Bronchial epithelial cell (primary cell): ENCODE measurements around the gene DMD. TPM values are rescaled to one million over a fixed set of nuclear protein-coding genes. Genes with fewer than 3 reads are reported as not detected.

Source experiments
- DNase-seq: peaks from one replicate; pipeline ENCODE4 v3.0.0-alpha.2; 2010; ENCODE audit warnings: low read depth
- FAIRE-seq: peaks from 2 replicates; lab custom pipeline; 2011; peaks lifted over from hg19 to GRCh38; lab: Jason Lieb, UNC
- H3K27me3 ChIP-seq: 2 replicates; pipeline ENCODE4 v1.5.1; 2011; ENCODE audit warnings: low read length; ENCODE audit not compliant: control insufficient read depth, insufficient read depth
- H3K36me3 ChIP-seq: 2 replicates; pipeline ENCODE4 v1.5.1; 2011; ENCODE audit warnings: low read length; ENCODE audit not compliant: control insufficient read depth, insufficient read depth
- H3K4me3 ChIP-seq: 2 replicates; pipeline ENCODE4 v1.5.1; 2011; ENCODE audit warnings: mild to moderate bottlenecking, low read depth, low read length, control low read depth
- total RNA-seq: library from RNA; depleted of rRNA; stranded (reverse); fragments of >200 nt; gene quantifications from 2 replicates; pipeline ENCODE4 v1.2.1, GENCODE V29; 2014
- TF ChIP-seq, protein P1 (sequence below): IDR thresholded peaks from 2 replicates; pipeline ENCODE4 v1.5.1; 2011; ENCODE audit warnings: mild to moderate bottlenecking, moderate library complexity, low read length, control low read depth, inconsistent platforms; ENCODE audit not compliant: insufficient read depth, severe bottlenecking

DMD gene
- total RNA-seq, 1 donor from 2014 or later: 4.5 TPM

DNA sequence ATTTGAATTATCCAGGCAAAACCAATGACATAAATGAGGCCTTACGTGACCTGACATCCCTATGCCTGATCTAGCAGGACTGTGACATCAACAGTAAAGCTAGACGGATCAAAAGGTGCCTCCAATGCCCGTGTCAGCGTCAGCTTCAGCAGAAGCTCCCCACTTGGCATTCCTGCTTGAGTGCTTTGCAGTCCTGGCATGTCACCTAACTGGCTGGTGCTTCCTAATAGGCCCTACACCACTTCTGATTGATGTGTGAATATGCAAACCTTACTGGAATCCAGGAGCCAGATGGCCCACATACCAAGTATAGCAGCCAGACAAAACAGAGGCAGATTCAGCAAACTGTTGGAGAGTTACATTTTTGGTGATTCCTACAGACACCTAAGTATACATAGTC lies 224.2 kb downstream of the DMD start:
- no peak for DNase-seq
- Histone ChIP-seq H3K36me3 (no peaks in the 10 kb centered on the region), H3K27me3 (no peaks in the 10 kb centered on the region), H3K4me3 (no peak overlapping the region)
- TF ChIP-seq, protein P1, sequence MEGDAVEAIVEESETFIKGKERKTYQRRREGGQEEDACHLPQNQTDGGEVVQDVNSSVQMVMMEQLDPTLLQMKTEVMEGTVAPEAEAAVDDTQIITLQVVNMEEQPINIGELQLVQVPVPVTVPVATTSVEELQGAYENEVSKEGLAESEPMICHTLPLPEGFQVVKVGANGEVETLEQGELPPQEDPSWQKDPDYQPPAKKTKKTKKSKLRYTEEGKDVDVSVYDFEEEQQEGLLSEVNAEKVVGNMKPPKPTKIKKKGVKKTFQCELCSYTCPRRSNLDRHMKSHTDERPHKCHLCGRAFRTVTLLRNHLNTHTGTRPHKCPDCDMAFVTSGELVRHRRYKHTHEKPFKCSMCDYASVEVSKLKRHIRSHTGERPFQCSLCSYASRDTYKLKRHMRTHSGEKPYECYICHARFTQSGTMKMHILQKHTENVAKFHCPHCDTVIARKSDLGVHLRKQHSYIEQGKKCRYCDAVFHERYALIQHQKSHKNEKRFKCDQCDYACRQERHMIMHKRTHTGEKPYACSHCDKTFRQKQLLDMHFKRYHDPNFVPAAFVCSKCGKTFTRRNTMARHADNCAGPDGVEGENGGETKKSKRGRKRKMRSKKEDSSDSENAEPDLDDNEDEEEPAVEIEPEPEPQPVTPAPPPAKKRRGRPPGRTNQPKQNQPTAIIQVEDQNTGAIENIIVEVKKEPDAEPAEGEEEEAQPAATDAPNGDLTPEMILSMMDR: no peak
- peak; percentile 76 for FAIRE-seq

DNA sequence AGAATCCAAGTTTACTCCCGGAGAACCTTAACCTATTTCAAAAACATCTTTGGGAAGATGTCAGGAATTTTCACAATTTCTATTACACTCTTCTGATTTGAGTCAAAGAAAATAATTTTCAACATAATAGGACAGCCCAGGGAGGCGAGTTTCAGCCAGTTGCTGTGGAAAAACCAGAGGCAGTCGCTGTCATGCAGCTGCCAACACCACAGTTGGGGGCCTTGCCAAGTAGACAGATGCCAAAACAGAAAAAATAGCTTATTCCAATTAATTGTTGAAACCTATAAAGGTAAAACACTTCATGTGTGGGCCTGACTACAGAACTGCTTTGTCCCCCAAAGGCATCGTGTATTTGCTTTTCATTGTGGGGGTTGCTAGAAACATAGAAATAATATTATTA lies 225.8 kb downstream of the DMD start:
- Histone ChIP-seq H3K36me3 (no peaks in the 10 kb centered on the region), H3K27me3 (no peaks in the 10 kb centered on the region), H3K4me3 (no peak overlapping the region)
- TF ChIP-seq, protein P1: no peak
- no peak for FAIRE-seq
- DNase-seq: no peak

DNA sequence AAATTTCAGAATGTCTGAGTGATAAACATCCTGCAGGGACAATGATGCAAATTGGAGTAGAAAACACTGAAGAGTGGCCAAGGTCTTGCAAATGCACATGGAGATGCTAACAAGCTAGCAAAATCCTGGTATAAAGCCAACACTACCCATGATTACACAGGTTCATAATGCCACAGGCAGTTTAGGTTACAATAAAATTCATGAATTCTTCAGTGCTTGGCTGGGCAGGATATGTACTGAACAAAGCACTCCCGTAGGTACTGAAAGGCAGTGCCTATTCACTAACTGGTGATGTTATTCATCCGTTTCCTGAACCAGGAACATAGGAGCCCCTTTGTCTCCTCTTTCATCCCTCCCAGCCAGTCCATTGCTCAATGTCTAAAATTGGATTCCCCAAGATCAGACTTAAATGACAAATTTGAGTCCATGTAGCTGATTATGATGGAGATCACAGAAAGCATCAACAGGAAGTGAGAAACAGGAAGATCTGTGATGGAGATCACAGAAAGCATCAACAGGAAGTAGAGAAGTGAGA lies 244.5 kb downstream of the DMD start:
- FAIRE-seq (no peak), DNase-seq (no peak)
- TF ChIP-seq, protein P1: no peak
- H3K27me3 ChIP-seq: no peaks in the 10 kb centered on the region
- no peak overlapping the region for H3K4me3 ChIP-seq
- no peaks in the 10 kb centered on the region for H3K36me3 ChIP-seq

DNA sequence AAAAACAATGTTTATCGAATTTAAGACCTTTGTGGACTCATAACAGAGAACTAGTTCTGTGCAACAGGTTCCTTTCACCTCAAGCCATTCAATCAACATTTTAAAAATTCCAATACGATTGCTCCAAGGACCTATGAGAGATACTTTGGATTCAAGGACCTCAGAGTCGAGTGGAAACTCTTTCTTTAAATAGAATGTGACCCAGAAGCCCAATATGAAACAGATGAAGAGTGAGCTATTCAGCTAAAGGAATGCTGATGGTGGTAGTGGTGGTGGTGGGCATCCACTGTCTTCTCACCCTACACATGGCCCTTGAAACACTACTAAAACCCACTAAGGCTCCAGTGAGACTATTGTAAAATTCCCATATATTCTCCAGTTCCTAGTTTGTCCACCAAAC lies 257.2 kb downstream of the DMD start:
- TF ChIP-seq, protein P1: no peak
- no peak for DNase-seq
- H3K36me3 ChIP-seq: no peaks in the 10 kb centered on the region

DNA sequence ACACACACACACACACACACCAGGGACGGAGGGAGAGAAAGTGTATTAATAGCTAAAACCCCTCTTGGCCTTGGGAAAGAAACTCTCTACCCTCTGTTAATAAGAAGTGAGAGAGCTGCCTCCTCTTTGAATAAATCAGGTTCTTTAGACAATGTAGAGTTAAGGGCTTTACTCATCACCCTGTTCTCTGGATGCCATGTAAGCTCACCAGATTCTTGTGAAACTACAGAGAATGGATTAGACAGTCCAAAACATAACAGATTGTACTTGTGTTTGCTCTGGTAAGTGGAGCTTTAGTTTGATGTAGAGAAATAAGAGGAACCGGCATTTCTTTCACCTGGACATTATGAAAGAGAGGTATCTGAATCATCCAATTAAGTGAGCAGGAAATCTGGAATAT lies 263.2 kb downstream of the DMD start:
- DNase-seq (no peak), FAIRE-seq (no peak)
- no peak overlapping the region for H3K4me3 ChIP-seq
- no peaks in the 10 kb centered on the region for H3K36me3 ChIP-seq
- no peaks in the 10 kb centered on the region for H3K27me3 ChIP-seq
- TF ChIP-seq, protein P1: no peak

More for the DNA sequence above, 257.2 kb downstream of the DMD start:
- H3K4me3 ChIP-seq: no peak overlapping the region
- no peaks in the 10 kb centered on the region for H3K27me3 ChIP-seq
- no peak for FAIRE-seq

DNA sequence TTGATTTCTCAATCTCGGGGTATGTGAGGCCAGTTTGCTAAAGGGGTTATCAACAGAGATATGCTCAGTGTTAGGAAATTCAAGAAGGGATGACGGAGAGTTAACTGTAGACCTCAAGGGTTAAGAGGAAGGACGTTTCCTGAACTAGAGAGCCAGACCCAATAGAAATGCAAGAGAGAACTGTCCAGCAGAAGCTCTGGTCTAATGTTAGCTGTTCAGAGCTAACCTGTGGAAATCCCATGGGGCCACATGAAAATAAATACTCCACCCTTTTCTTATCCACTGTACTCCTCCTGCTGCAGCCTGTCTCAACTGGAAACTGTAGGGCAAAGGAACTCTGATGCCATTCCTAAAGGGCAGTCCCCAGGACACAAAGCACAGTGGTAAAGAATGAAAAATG lies 274.3 kb downstream of the DMD start:
- Histone ChIP-seq H3K36me3 (no peaks in the 10 kb centered on the region), H3K4me3 (no peak overlapping the region), H3K27me3 (no peaks in the 10 kb centered on the region)
- TF ChIP-seq, protein P1: no peak
- no peak for FAIRE-seq
- no peak for DNase-seq
